Stomach (tissue), 9 donors: ENCODE results near the gene DGAT2. TPM values are rescaled to one million over a fixed set of nuclear protein-coding genes. Genes with fewer than 3 reads are reported as not detected.
A peak's percentile ranks its signal among the peaks of the same experiment; 100 is the strongest.

Source experiments
- DNase-seq, 2 donors: peaks; one replicate each; pipeline versions ENCODE4 v3.0.0 to v3.0.0-alpha.2; 2013 to 2019
- H3K27ac ChIP-seq, 5 donors: fragments of 200-600 bp in 4 of 5; sonication (generic) in 4 of 5; one replicate each; pipeline ENCODE4 v1.5.1; 2013 to 2019; ENCODE audit warnings: mild to moderate bottlenecking in 1 of 5, moderate library complexity in 1 of 5
- H3K27me3 ChIP-seq, 3 donors: fragments of 200-600 bp; sonication (generic); one replicate each; pipeline ENCODE4 v1.5.1; 2017 to 2019; ENCODE audit warnings: mixed run types in 1 of 3
- H3K36me3 ChIP-seq, 4 donors: fragments of 200-600 bp; sonication (generic); 1 replicate in 3 of 4; 2 replicates in 1 of 4; pipeline ENCODE4 v1.5.1; 2016 to 2019
- H3K4me1 ChIP-seq, 4 donors: fragments of 200-600 bp; sonication (generic); one replicate each; pipeline ENCODE4 v1.5.1; 2016 to 2019
- H3K4me3 ChIP-seq, 4 donors: fragments of 200-600 bp; sonication (generic) in 3 of 4; one replicate each; pipeline ENCODE4 v1.5.1; 2016 to 2019; ENCODE audit warnings: mild to moderate bottlenecking in 1 of 4
- H3K9me3 ChIP-seq, 4 donors: fragments of 200-600 bp; sonication (generic); one replicate each; pipeline ENCODE4 v1.5.1; 2016 to 2019
- CTCF ChIP-seq, 7 experiments: fragments of 450-650 bp in 4 of 7; fragments of 200-600 bp in 3 of 7; sonication (generic) in 3 of 7; IDR thresholded peaks; one replicate each; pipeline ENCODE4 v1.5.1; 2016 to 2019; ENCODE audit warnings: antibody characterized with exemption in 7 of 7, control low read depth in 2 of 7, mild to moderate bottlenecking in 1 of 7
- EP300 ChIP-seq: sonication (generic); formaldehyde crosslinking; IDR thresholded peaks from one replicate; pipeline ENCODE4 v1.6.1; 2017; ENCODE audit warnings: antibody characterized with exemption
- POLR2A ChIP-seq, 4 donors: fragments of 450-650 bp; IDR thresholded peaks; one replicate each; pipeline ENCODE4 v1.6.1; 2016; ENCODE audit warnings: antibody characterized with exemption in 4 of 4, control low read depth in 2 of 4, mild to moderate bottlenecking in 1 of 4, moderate library complexity in 1 of 4
- POLR2AphosphoS5 ChIP-seq, 3 donors: sonication (generic); formaldehyde crosslinking; IDR thresholded peaks; one replicate each; pipeline ENCODE4 v1.6.1; 2016; ENCODE audit warnings: antibody characterized with exemption in 3 of 3
- WGBS, 5 donors: extraction: QIAGEN DNeasy Blood & Tissue Kit in 3 of 5; methylation state at CpG; one replicate each; pipeline versions ENCODE4 v1.1.5 to v1.1.7; 2013 to 2018; 5-methylcytosine and 5-hydroxymethylcytosine counted together
- intact Hi-C: fragments of 100-400 bp; cut with DNase I; formaldehyde crosslinking; loops from one replicate; pipeline ENCODE4 v1.15.1; 2023; ENCODE audit warnings: low total_unique reads
- polyA plus RNA-seq, 3 donors: library from polyadenylated mRNA; stranded (reverse); fragments of 200-250 nt; gene quantifications; one replicate each; pipeline ENCODE4 v1.2.3, GENCODE V29; 2013
- total RNA-seq, 5 donors: library from RNA; depleted of rRNA; stranded (reverse); fragments of >200 nt; gene quantifications; one replicate each; pipeline versions ENCODE4 v1.1.0 to v1.2.3, GENCODE V29; 2014 to 2016
- donor health status: healthy with polysubstance abuse.
- donor health status: Bipolar disorder and iron deficiency.
- donor health status: healthy.

Gene DGAT2
- total and polyA plus RNA-seq, 8 donors: 0.45 to 16.1 (median 3.7) TPM; not detected in 2

GRCh38 chr11:75814677-75815344 is 46.2 kb downstream of the DGAT2 start, which contains the start of gene UVRAG:
Gene UVRAG, plus strand, starts transcription at chr11:75815210. Its CDS starts 198 bp downstream, at chr11:75815408.
- 0 to 1% (median 0%) methylated on average over 29 to 39 of the region's 39 CpGs for WGBS, 5 donors
- TF ChIP-seq POLR2A (IDR thresholded peaks at IDR 0.05) (peak in 2 of 4 donors; percentile 66 to 71), CTCF (IDR thresholded peaks at IDR 0.05) (peak in 2 of 7 experiments; percentile 14 to 17), EP300 (no peak), POLR2AphosphoS5 (IDR thresholded peaks at IDR 0.05) (peak; percentile 58 to 93 (median 65))
- DNase-seq: peak; percentile 98 to 99
- Histone ChIP-seq H3K27ac (peak within 1 kb of the TSS; percentile 80 to 97 (median 94)), H3K4me3 (peak within 1 kb of the TSS; percentile 89 to 97 (median 93)), H3K9me3 (no peaks in the 10 kb centered on the region), H3K36me3 (no peaks in the 10 kb centered on the region), H3K4me1 (peaks cover 19 to 49% (median 38%) of the 10 kb centered on the region in 4 donors), H3K27me3 (no peaks in the 10 kb centered on the region)
- intact Hi-C loops: no loop called here

GRCh38 chr11:75815345-75816168 is 47.0 kb downstream of the DGAT2 start:
- no peaks in the 10 kb centered on the region for H3K27me3 ChIP-seq
- TF ChIP-seq POLR2A (IDR thresholded peaks at IDR 0.05) (no peak), POLR2AphosphoS5 (IDR thresholded peaks at IDR 0.05) (no peak), CTCF (IDR thresholded peaks at IDR 0.05) (no peak), EP300 (no peak)
- no peaks in the 10 kb centered on the region for H3K36me3 ChIP-seq
- DNase-seq: peak in 1 of 2 donors; percentile 47
- peak overlapping the region; percentile 80 to 97 (median 94) for H3K27ac ChIP-seq
- intact Hi-C loops: no loop called here
- WGBS, 5 donors: 0 to 2% (median 1%) methylated on average over 12 to 60 of the region's 60 CpGs
- peak overlapping the region; percentile 89 to 97 (median 93) for H3K4me3 ChIP-seq
- H3K9me3 ChIP-seq: no peaks in the 10 kb centered on the region
- H3K4me1 ChIP-seq: peaks cover 19 to 54% (median 42%) of the 10 kb centered on the region in 4 donors

- no peak for DNase-seq
- intact Hi-C loops: no loop called here
- H3K9me3 ChIP-seq: no peaks in the 10 kb centered on the region
- TF ChIP-seq POLR2A (IDR thresholded peaks at IDR 0.05) (no peak), POLR2AphosphoS5 (IDR thresholded peaks at IDR 0.05) (no peak), CTCF (IDR thresholded peaks at IDR 0.05) (no peak), EP300 (no peak)
- peak overlapping the region in 3 of 5 donors; percentile 5 to 96 (median 94) for H3K27ac ChIP-seq
- H3K27me3 ChIP-seq: no peaks in the 10 kb centered on the region
- H3K36me3 ChIP-seq: no peaks in the 10 kb centered on the region
- WGBS, 5 donors: 17 to 32% (median 21%) methylated on average over 6 of the region's 6 CpGs
- H3K4me3 ChIP-seq: peak overlapping the region; percentile 89 to 97 (median 93)
- peaks cover 19 to 65% (median 48%) of the 10 kb centered on the region in 4 donors for H3K4me1 ChIP-seq
Measured at GRCh38 chr11:75816561-75817239, 48.1 kb downstream of the DGAT2 start.

GRCh38 chr11:75820645-75821044 is 52.1 kb downstream of the DGAT2 start:
- peaks cover 30 to 93% (median 68%) of the 10 kb centered on the region in 4 donors for H3K4me1 ChIP-seq

More at GRCh38 chr11:75820645-75821044, 52.1 kb downstream of the DGAT2 start:
- no peaks in the 10 kb centered on the region for H3K9me3 ChIP-seq
- no peak overlapping the region for H3K27ac ChIP-seq
- 21 to 87% (median 82%) methylated on average over 1 of the region's 1 CpG for WGBS, 5 donors
- intact Hi-C loops: no loop called here
- peaks cover 0 to 5% (median 0%) of the 10 kb centered on the region in 4 donors for H3K36me3 ChIP-seq
- DNase-seq: no peak
- H3K4me3 ChIP-seq: no peak overlapping the region
- H3K27me3 ChIP-seq: no peaks in the 10 kb centered on the region
- TF ChIP-seq POLR2A (IDR thresholded peaks at IDR 0.05): no peak
- TF ChIP-seq POLR2AphosphoS5 (IDR thresholded peaks at IDR 0.05): no peak
- TF ChIP-seq CTCF (IDR thresholded peaks at IDR 0.05): no peak
- no peak for TF ChIP-seq EP300
